HG03558 (cell line): ENCODE measurements around the gene AVEN.

Experiments used
- ATAC-seq: cut with Tn5 transposase; IDR thresholded peaks from one replicate; pipeline ENCODE4 v1.9.1; 2021; ENCODE audit warnings: moderate number of reproducible peaks; ENCODE audit not compliant: unreplicated experiment; ENCODE audit errors: extremely low read depth

The AVEN gene

DNA sequence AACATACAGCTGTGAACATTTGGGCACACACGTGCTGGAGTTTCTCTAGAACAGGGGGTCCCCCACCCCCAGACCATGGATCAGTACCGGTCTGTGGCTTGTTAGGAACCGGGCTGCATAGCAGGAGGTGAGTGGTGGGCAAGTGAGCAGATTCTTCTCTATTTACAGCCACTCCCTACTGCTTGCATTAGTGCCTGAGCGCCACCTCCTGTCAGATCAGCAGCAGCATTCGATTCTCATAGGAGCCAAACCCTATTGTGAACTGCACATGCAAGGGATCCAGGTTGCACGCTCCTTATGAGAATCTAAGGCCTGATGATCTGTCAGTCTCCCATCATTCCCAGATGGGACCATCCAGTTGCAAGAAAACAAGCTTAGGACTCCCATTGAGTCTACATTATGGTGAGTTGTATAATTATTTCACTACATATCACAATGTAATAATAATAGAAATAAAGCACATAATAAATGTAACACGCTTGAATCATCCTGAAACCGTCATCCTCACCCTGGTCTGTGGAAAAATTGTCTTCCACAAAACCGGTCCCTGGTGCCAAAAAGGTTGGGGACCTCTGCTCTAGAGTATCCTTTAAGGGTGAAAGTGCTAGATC is 44.9 kb downstream of the AVEN start:
- ATAC-seq, result no peak

DNA sequence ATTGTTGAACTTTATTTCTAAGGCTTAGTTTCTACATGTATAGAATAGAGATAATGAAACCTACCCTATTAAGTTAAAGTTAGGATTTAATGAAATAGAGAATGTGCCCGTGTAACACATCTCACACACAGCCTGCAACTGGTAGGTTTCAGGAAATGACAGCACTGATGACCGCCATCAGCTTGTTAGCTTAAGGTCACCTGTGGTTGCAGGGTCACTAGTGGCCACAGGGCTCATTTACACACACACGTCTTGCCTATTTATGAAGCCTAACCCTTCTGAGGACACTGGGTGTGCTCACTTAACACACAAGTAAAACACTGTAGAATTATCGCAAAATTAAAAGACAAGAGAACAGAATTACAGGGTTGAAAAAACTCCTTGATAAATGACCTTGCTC is 50.6 kb downstream of the AVEN start:
- no peak for ATAC-seq

DNA sequence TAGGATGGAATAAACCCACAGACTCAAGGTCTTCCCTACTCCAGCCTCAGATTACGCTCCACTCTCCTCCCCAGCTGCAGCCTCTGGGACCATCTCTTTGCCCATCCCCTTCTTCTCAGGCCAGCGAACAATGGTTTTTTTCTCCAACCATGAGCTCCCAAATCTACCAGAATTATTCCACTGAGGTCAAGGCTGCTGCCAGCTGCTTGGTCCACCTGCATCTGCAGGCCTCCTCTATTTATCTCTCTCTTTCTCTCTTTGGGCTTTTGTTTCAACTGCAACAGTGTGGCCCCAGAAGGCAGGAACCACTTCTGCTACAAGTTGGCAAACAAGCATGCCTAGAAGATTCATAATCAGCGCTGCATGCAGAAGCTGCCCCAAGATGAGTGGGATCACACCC is 51.6 kb downstream of the AVEN start:
- ATAC-seq, result no peak

DNA sequence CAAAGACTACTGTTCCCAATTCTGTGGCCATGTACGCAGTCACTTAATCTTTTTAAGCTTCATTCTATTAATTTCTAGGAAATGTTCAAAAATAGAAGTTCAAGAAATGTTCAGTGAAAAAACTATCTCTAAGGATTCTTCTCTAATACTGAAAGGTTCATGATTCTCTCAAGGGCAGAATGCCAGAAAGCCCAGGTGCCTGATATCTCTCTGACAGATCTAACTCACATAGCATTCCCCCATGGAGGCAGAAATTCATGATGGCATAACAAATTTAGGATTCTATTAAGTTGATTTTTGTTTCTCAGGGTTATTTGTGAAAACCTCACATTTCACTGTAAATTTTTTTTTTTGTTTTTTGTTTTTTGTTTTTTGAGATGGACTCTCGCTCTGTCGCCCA is 53.3 kb downstream of the AVEN start:
- ATAC-seq, result no peak

DNA sequence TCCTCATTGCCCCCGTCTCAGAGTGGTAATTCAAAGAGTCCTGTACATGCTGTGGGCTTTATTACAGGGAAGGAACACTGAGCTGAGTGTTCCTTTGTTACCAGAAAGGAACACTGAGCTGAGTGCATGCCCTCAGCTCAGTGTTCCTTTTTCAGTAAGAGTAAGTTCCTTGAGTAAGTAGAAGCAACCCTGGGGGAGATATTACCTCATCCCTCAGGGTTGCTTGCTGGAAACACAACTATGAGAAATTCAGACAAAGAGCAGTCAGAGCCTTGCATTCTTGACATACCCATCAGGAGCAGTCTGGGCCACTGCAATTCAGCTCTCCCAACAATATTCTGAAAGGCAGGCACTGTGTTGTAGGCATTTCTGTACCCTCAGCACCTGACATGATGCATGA is 53.7 kb downstream of the AVEN start:
- ATAC-seq, result no peak

DNA sequence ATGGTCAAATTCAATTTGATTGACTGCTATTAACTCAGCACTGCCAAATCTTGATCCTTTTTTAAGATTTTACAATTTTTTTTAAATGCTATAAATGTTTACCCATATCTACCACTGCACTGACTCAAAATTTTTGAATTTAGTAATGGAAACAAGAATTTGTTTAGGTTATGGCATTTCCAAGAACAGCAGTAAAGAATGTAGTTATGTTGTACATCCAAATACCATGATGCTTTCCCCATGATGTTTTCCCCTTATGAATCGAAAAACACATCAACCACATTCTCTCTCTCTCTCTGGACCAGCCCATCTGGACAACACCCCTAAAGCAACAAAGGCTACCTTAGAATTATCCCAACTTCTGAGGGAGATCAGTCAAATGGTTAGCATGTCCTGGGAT is 56.5 kb downstream of the AVEN start:
- no peak for ATAC-seq

DNA sequence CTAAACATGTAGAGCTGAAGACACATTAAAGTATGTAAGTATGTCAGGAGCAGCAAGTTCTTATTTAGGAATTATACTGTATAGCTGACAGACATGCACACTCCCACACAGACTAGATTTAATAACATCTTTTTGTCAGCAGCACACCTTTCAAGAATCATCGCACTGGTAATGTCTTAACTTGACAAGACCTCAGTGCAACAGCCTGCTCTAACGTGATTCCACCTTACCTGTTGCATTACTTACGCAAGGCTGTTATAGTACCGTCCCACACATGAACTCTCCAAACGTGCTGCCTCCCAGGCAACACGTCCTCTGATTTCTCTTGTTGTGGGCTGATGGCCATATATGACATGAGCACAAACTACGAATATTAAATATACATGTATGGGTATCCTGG is 58.8 kb downstream of the AVEN start:
- no peak for ATAC-seq

DNA sequence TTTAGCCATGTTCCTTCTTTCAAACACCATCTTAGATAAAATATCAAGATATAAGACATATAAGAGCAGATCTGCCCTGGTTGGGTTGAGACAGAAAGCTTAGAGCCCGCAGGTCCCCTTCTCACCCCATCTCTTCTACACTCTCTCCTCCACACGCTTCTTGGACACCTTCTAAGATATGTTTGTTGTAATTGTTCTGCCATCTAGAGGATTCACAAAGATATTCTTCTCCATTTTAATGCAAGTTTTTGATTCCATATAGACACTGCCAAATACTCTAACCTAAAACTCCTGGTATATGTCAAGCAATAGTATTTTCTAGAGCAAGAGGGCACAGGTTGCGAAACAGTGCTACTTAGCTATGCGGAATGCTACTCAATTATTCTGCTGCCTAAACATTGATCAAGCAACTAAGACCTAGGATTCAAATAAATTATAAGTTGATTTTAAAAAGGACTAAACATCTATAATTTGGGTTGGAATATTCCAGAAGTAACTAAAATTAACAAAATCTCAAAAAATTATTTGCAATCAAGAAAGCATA is 63.9 kb downstream of the AVEN start:
- ATAC-seq, result no peak

DNA sequence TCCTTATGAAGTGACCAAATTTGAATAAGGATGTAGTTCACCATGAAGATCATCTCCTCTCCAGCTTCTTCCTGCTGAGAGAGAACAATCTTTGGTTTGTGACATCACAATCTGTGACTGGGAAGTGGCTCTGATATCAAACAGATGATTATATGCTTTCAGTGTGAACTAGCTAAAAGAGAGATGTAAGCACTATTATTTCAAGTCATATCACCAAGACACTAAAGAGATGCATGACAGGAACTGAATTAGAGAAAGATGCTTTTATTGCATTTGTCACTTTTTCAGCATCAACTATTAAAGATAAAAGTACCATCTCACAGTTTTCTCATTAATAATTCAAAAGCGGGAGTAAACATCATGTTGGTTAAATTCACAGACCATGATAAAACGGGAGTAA is 67.2 kb downstream of the AVEN start:
- no peak for ATAC-seq

DNA sequence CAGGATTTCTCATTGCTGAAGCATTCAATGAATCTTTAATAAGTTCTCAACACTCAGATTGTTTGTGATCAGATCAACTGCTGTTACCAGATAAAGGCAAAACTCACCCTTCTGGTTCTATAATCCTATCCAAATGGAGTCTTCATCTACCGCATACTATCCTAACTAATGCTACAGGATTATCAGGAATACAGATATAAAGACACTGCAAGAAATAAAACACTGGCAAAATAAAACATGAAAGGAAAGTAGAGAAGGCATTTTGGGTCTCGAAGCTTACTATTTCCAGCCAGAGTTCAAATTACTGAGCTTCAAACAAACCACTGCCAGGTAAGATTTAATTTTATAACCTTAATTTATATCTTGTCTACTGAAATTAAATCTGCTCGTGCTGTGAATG is 70.2 kb downstream of the AVEN start:
- ATAC-seq, result no peak

DNA sequence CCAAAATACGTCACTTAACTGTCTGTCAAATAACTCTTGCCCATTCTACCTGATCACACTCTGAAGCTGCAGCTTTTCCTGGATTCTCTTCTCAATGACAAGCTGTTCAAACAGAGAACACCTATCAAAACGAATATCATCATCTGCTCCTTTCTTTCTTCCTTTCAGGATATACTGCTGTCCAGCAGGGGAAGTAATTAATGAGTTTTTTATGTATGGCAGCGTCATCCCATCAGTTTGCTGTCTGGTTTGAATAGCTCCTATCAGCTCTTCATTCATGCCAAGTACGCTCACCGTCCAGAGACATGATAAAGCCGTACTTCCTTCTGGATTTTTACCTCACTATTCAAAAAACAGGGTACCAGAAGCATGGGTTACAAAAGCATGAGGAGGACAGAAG is 70.8 kb downstream of the AVEN start, which contains the start of gene CHRM5:
Gene CHRM5 (plus strand): TSS at position 274 of the 400 bp plus-strand sequence. CDS start 94,221 bp downstream, outside the sequence.
- ATAC-seq, result no peak

DNA sequence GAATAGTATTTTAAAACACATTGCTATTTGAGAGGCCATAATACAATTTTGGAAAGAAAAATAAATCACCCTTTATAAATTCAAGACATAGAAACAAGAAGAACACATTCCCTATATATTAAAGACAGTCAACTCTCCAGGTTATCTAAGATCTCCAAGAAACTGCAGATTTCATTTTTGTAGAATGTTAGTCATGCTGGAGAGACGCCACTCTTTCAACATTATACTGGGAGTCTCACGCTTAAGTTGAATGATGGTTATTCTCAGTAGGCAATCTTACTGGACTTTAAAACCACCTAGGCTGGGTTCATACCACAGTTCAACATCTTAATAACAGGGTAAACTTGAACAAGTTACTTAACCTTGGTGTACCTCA is 74.4 kb downstream of the AVEN start:
- no peak for ATAC-seq

DNA sequence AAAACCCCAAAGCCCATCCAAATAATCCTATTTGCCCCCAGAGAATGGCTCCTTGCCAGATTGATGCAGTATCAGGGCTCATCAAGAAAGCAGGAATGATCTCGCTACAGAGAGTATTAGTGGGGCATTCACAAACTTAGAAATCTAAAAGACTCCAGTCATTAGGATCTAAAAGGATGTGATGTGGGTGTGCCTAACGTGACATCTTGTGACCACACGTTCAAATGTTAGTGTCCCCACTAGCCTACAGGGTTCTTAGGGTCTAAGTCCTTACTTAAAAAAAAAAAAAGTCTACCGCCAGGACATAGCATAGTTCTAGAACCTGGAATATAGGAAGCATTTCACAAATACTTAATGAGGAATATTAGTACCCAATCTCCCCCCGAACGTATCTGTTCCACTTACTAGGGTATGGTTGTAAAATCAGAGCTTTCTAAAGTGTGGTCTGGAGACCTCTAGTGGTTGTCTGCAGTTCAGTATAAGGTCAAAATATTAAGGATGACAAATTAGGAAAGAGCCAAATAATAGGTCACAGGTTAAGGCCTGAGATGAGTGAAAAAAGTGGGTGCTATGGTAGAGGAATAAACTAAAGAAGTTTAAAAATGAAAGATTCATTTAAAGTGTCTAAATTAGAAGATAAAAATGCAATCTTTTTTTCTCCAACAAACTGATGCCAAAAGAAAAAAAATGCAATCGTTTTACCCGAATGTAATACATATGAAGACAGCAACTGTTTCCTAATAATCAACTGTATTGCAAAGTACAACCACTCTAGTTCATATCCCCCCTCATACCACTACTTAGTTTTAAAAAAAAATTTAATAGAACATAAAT is 75.0 kb downstream of the AVEN start:
- ATAC-seq, result no peak

DNA sequence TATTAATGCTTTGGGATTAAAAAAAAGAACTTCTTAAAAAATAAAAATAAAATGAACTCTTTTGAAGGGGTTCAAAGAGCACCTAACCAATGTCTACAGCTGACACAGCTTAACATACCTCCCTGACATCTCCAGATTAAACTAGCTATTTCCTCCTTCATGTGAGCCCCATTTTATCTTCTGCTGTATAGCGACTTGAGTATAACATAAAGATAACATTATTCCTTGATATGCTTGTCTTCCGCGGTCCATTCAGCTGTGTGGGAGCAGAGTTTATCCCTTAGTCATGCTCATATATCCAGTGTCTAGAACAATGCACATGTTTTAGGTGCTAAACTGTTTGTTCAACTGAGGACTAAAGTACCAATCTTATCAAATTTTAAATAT is 78.5 kb downstream of the AVEN start:
- ATAC-seq, result no peak

DNA sequence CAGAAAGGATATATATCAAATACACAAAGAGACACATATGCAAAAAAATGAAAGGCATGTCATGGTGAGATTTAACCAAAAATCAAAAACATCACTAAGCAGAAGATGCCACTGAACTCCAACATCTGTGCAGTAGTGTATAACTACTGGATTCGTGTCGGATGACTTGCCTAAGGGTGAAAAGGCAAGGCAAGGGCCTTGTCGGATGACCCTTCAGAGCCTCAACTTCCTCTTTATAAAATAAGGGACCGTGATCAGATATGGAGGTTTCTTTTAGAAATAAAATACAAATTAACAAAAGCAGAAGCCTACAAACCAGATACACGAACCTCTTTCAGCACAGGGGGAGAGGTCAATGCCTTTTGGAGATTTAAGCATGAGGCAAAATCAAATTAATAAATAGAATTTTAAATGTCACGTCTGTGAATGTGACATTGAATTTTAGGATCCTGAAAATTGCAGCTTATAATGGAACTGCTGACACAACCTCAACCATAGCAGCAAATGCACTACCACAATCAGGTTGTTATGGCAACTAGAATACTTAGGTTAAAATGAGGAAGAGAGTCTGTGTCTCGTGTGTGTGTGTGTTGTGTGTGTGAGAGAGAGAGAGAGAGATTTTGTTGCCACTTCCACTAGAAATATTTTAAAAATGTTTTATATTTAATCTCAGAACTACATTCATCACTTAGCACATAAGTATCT is 79.0 kb downstream of the AVEN start:
- no peak for ATAC-seq

DNA sequence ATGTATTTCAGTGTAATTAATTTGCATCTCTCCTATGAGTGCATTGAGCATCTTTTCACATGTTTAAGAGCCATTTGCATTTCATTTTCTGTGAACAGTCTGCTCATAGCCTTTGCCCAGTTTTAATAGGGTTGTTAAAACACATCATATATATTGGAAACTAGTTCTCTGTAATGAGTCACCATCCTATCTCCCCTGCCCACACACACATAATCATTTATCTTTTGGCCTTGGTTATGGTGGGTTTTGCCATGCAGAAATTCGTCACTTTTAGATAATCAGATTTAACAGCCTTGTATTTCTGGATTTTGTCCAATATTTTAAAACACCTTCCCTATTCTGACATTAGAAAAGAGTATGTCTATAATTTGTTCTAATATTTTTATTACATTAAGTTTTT is 82.6 kb downstream of the AVEN start:
- no peak for ATAC-seq

DNA sequence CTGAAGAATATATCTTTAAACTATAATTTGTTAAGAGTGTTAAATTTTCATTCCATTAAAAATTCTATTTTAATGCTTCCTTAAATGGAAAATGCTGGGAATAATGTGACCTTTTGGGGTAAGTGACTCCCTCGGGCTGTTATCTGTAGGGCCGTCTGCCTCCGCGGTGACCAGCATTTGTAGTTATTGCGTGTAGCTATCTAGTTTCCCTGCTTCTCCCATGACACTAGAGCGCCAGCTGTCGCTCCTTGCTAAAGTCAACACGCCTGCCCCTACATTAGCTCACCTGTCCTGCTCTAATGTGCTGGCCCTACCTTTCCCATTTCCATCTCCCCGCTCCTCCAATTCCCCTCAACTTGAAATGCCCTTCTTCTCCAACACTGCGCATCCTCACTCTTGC is 83.1 kb downstream of the AVEN start:
- ATAC-seq, result no peak

DNA sequence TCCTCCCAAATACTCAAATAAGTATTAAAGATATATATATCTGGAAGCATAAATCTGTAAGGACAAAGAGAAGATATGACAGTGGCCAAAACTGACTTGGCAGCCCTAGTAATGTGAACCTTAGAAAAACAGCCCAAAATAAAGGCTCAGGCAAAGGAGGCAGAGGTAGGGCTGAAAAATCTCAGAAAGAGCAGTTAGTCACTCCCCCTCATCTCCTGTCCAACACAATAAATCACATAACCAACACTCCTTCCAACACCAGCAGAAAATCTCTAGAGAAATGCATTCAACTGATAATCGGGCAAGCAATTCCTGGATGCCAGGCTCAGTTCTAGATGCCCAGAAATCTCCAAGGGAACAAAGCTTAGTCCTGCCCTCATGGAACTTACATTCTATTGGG is 92.9 kb downstream of the AVEN start:
- ATAC-seq, result no peak

DNA sequence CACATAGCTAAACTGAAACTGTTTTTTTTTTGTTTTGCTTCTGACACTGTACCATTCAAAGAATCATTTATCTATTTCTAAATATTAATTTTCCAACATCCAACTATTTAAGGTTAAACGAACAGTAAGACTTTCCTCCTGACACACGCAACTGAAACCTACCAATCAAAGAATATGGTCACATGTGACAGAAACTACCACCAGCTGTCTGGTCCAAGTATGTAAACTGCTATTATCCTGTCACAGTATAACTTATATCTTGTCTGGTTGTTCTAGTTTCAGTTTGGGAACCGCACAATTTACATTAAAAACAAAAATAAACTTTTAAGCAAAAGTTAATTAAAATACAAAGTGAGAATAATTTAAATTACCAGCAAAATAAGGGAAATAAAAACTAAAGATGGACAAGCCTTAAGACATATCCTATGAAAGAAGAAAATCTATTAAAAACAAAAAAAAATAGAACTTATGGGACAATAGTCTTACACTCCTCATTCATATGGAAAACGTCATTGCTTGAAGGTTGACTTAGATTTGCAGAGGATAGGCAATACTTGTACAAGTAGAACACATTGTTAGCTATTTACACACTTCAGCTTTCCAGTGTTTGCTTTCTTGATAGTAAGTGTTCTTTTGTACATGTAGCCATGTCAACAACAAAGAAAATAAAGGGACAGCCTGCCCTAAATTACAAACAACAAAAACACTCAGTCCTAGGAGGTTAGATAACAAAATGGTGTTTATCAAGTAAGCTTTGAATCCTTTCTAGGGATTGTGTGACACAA is 97.5 kb downstream of the AVEN start:
- no peak for ATAC-seq

DNA sequence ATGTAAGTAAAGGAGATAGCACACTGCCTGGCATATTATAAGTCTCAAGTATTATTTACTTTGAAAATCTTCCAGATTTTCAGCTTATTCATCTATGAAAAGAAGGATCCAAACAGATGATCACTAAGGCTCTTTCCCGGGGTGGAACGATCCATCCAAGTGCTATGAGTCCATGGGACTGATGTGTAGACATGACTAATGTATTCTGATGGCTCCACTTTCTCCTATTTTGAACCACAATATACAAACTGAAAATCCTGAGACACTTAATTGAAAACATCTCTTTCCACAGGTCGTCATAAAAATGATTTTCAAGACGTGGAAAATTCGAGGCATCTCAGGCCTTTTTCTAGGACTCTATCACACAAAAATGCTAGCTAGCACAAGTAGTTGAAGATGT is 104.1 kb downstream of the AVEN start:
- ATAC-seq, result no peak
